Measurements from ENCODE around the gene AKT1S1.

DNA sequence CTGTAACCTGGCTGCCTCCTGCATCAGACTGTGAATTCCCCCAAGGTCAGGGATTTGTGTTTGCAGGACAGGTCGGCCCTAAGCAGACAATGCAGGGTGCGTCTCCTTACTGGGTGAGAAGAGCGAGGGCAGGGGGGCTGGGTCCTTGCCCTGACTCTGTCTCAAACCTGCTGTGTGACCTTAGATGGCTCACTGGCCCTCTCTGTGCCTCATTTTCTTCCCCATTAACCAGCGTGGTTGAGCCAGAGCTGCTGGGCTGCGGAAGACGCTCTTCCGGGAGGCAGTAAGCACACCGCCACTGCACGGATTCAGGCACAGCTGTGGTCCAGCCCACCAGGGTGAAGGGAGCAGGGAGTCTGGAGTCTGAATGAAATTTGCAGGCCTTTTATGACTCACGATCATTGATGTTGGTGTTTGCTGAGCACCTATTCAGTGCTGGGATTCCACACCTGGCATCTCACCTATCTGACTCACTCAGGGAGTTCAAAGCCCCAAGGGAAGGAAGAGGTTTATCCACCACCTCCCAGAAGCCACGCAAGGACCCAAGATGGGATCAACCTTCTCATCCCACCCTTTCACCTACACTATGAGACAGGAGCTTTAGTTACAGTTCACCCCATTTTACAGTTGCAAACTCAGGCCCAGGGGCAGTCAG is 2.5 kb downstream of the AKT1S1 start:
- no peak for TF ChIP-seq POLR2A (IDR thresholded peaks at IDR 0.05)
- TF ChIP-seq, protein P1, sequence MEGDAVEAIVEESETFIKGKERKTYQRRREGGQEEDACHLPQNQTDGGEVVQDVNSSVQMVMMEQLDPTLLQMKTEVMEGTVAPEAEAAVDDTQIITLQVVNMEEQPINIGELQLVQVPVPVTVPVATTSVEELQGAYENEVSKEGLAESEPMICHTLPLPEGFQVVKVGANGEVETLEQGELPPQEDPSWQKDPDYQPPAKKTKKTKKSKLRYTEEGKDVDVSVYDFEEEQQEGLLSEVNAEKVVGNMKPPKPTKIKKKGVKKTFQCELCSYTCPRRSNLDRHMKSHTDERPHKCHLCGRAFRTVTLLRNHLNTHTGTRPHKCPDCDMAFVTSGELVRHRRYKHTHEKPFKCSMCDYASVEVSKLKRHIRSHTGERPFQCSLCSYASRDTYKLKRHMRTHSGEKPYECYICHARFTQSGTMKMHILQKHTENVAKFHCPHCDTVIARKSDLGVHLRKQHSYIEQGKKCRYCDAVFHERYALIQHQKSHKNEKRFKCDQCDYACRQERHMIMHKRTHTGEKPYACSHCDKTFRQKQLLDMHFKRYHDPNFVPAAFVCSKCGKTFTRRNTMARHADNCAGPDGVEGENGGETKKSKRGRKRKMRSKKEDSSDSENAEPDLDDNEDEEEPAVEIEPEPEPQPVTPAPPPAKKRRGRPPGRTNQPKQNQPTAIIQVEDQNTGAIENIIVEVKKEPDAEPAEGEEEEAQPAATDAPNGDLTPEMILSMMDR (IDR thresholded peaks at IDR 0.05): no peak
